Stimulated activated CD8-positive, alpha-beta memory T cell treated with anti-CD3 and anti-CD28 coated beads, Interleukin-15, amount 100 ng/mL, for 4 hours (primary cell): ENCODE data around the gene PLA2G4B.

Experiments
- DNase-seq, 2 donors: peaks; one replicate each; pipeline ENCODE4 v3.0.0-alpha.2; 2020; ENCODE audit warnings: low read depth in 2 of 2

PLA2G4B gene, protein sequence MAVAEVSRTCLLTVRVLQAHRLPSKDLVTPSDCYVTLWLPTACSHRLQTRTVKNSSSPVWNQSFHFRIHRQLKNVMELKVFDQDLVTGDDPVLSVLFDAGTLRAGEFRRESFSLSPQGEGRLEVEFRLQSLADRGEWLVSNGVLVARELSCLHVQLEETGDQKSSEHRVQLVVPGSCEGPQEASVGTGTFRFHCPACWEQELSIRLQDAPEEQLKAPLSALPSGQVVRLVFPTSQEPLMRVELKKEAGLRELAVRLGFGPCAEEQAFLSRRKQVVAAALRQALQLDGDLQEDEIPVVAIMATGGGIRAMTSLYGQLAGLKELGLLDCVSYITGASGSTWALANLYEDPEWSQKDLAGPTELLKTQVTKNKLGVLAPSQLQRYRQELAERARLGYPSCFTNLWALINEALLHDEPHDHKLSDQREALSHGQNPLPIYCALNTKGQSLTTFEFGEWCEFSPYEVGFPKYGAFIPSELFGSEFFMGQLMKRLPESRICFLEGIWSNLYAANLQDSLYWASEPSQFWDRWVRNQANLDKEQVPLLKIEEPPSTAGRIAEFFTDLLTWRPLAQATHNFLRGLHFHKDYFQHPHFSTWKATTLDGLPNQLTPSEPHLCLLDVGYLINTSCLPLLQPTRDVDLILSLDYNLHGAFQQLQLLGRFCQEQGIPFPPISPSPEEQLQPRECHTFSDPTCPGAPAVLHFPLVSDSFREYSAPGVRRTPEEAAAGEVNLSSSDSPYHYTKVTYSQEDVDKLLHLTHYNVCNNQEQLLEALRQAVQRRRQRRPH

DNA sequence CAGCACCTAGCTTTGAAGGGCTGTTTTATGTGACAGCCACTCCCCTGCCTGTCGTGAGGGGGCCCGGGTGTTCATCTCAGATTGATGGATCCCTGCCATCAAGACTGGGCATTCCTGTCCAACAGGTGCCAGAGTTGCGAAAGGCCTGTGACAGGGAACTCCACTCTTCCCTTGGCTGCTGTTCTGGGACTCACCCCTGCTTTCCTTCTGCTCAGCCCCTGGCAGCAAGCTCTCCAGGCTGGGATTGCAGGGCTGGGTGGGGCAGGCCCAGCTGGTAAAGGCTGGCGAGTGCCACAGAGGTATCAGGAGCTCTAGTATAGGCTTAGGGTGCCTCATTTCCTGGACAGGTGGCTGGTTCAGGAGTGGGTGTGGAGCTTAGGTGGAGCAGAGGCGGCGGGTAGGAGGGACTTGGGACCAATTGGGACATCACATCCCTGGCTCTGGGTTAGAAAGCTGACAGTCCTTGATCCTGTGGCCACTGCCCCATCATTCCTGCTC lies at the start of gene PLA2G4B:
Gene PLA2G4B, plus strand, starts transcription at position 448 of the 498 bp plus-strand sequence. CDS start 67 bp downstream, outside the sequence.
- no peak for DNase-seq

DNA sequence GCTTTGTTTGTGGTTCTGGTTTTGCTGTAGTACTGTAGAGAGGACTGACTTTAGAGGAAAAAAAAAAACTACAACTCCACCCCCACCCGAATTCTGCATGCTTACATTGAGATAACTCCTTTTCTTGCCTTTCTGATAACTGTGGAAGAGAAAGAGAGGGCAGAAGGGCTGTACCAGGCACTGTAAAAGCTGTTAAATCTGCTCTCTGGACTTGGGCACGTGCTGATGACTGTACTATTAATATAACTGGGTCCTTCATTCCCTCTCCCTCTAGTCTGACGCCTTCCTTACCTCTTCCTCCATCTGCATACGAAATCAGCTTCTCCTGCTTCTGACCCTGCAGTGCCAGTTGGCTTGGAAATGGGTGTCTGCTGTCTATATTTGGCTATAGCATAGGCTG lies 49.4 kb upstream of the PLA2G4B start:
- DNase-seq: no peak

DNA sequence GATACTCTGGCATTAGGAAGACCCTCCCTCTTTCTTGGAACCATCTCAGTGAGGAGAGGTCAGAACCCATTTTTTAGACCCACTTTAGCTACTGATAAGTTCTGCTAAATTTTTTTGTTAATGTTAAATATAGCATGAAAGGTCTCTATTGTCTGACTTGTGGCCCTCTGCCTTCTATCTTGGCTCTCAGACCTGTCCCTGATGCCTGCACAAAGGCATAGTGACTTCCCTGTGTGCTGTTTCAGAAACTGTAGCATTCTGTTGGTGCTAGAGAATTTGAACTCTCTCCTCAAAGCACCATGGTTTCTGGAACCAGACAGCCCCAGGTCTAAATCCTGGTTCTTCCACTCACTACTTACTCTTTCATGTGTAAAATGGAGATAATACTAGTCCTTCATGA lies 49.0 kb upstream of the PLA2G4B start:
- DNase-seq: no peak

DNA sequence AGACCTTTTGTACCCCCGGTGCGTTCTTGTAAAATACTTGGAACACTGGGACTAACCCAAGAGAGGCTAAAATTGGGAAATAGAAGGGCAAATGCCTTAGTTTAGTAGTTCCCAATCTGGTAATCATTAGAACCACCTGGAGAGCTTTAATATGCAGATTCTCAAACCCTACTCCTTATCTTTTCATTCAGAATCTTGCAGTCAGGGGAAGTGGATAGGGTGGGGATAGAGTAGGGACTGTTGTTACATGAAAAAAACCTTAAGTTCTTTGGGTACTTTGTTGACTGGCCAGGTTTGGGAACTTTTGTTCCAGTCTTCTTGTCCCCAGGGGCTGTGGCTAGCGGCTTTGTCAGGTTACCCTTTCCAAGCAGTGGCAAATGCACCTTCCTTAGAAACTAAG lies 48.5 kb upstream of the PLA2G4B start:
- DNase-seq: no peak

DNA sequence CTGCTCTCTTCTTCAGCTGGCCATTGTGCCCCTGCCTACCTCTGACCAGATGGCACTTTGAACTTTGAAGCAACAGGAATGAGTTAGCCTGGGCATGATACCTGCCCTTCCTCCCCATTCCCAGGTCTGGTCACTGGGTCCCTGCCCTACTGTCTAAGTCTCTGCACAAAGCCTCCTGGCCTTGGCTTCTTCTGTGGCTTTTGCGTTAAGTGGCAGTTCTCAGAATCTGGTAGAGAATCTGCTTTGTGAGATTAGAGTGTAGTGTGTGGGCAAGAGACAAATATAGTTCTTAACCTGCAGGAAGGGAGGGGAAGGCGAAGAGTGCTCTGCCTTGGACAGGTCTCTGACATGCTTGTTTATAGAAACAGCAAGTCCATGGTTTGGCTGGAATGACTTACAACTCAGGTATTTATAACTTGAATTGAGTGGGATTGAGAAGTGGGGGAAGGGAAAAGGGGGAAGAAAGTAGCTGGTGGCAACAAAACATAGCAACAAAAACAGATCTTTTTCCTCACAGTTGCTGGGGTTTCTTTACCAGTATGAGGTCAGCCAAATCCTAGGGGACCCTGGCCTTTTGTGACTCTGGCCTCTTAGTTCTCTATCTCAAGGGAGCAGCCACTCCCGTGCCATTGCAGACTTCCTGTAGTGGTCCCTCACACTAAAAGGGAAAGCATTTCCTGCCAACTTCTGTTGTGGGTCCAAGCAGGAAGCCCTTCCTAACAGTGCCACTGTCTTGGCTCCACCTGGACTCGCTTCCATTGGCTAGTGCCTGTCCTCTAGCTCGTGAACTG lies 47.7 kb upstream of the PLA2G4B start:
- DNase-seq: no peak

DNA sequence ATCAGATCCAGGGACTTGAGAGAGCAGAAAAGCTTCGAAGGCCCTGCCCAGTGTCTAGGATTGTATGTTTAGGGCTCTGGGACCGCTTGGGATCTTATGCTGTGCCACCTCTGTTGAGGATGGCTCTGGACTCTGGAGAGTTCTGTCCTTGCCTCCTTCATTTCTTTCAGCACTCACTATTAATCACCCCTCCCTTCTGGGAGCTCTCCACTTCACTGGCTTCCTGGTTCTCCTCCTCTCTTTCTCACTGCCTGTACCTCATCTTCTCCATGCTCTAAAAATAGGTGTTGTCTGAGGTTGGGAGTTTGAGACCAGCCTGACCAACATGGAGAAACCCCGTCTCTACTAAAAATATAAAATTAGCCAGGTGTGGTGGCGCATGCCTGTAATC lies 47.1 kb upstream of the PLA2G4B start:
- no peak for DNase-seq

DNA sequence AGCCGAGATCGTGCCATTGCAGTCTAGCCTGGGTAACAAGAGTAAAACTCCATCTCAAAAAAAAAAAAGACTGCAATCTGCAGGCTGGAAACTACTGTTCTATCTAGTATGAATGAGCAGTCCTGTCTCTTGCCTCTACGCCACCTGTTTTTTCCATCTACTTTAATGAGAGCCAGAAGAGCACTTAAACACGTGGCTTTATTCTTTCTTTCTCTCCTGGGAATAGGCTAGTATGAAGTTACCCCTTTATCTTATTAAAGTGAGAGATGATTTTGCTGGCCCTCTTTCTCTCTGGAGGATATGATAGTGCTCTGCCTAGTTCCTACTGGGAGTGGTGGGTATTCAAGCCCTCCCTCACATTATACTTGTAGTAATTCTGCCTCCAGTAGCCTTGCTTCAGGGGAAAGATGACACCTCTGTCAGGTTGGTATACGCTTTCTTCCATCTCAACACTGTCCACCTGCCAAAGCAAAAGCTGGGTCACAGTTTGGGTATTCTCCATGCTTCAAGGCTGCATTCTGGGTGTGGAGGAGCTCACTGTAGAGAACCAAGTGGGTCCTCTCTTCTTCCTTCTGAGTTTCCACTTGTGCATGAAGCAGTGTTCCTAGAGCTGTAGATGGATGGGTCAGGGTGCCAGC lies 46.5 kb upstream of the PLA2G4B start:
- DNase-seq: no peak

DNA sequence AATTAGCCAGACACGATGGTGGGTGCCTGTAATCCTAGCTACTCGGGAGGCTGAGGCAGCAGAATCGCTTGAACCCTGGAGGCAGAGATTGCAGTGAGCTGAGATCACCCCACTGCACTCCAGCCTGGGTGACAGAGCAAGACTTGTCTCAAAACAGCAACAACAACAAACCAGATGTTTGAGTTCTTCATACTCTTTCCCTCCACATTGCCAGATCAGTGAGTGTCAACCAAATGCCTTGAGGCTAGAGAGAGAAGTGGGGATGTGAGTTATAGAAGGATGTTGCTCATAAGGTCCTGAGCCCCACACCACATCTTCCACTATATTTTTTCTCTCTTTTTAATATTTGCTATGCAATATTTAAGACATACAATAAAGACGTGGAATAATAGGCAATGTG lies 44.6 kb upstream of the PLA2G4B start:
- no peak for DNase-seq

DNA sequence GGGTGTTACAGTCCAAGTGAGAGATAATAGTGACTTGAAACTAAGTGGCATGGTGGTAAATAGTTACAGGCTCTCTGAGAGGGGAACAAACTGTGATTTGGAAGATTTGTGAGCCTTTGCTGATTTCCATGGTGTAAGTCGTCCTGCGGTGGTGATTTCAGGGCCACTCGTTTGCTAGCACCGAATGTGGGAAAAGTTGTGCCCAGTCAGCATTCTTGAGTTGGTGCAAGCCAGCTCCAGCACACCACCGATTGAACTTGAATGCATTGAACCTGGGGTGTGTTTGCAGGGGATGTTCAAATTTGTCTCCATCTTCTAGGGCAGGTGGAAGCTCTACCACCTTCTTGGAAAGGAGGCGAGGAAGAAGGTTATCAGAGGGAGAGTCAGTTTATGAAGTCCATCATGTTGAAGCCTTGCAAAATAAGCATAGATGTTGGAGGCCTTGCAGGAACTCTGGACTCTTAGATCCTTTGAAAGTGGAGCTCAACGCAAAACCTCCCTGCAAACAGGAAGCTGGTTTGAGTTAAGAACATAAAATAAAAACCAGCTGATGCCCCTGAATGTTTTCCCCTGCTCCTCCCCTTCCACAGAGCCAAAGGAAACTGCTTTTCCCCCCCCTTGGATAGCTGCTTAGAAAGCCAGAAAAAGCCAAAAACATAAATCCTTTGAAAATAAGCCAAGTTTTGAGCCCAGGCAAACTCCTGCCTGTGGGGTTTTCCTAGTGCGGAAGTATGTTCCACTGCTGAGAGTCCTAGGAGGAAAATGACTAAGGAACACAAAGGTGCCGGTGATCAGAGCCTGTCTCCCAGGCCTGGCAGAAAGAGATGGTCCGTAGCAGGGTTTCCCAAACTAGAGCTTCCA lies 42.4 kb upstream of the PLA2G4B start:
- DNase-seq: no peak

DNA sequence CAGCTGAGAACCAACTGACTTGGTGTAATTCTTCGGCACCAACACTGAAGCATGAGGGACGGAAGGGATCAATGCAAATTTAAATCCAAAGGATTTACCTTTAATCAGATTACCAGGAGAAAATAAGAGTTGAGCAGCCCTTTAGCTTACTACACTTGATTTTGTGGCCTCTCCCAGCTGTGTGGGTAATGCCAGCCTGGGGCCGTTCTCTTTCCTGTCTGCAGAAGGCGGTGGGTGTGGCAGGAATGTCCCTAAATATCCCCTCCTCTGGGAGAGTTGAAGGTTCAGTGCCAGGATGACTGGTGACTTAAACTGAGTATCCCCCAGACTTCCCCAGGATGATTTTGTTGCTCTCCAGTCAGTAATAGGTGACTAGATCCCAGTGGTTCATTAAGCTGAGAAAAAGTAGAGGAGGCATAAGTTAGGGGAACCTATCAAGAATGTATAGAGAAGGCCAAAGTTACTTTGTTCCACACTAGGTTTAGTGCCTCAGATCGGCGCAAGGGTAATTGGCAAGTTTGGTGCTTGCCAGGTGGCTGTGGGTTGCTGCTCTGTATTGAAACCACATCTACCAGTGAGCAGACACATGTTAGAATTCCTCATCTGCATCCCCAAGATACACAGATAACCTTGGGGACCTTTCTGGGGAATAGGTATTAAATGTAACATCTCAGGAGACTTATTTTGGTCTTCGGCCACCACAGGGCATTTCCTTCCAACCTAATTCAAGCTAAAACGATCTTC lies 41.3 kb upstream of the PLA2G4B start:
- no peak for DNase-seq

DNA sequence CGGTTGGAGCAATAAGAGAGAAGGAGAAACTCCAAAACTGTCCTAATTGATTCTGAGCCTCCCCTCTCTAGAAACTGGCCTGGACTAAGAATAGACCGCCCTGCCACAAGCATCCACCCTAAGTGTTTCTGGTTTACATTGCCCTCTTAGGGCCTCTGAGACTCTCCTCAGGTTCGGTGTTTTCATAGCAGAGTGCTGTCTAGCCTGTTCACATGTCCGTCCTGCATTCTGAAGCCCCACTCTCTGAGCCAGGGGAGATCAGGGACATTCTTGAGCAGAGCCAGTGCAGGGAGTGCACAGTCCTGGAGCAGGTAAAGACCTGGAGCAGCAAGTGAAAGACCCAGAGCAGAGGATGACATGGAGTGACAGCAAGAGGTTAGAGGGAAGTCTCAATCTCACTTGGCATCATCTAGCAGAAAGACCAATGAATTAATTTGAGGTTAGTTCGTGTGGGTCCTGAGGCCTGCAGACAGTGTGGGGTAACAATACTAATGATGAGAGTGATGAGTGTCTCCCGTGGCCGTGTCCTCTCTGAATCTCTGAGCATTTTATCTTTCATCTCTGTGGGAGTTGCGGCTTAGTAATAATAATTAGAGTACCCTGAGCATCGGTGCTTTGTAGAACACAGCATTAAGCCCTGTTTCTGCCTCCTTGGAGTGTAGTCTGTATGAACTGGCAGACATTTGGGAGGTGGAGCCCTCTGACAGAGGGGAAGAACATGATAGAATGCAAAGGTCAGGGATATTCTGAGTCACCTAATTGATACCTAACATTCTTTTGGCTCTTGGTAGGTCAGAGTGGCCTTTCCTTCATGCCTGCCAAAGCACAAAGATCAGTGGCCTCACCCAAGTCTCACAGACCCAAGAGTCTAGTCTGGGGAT lies 39.8 kb upstream of the PLA2G4B start:
- DNase-seq: no peak

DNA sequence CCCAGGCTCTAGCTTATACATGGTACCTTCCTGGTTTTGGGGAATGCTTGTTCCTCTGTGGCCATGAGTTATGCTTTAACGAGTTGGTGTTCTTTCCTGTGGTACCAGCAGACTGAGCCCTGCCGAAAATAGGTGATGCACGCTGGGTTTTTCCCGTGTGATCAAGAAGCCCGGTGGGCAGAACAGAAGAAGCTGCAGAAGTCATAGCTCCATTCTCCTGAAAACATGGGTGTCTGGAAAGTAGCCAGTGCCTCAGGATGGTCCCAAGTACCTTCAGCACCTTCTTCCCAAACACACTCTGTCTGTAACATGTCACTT lies 39.2 kb upstream of the PLA2G4B start:
- no peak for DNase-seq

DNA sequence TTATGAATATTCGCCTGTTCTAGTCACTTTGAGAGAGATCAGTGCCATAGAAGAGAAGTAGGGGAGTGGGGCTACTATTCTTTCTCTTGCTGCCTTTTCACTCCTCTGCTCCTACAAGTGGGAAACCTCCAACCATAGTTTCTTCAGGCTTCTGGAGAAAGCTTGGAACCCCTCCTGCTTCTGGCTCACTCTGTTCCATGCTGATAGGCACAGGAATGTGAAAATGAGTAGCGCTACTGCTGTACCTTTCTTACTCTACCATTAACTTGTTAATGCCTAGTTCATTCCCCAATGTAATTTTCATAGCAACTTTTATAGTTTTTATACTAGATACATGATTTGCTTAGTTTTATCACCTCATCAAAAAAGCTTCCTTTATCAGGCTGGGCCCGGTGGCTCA lies 37.5 kb upstream of the PLA2G4B start:
- no peak for DNase-seq

DNA sequence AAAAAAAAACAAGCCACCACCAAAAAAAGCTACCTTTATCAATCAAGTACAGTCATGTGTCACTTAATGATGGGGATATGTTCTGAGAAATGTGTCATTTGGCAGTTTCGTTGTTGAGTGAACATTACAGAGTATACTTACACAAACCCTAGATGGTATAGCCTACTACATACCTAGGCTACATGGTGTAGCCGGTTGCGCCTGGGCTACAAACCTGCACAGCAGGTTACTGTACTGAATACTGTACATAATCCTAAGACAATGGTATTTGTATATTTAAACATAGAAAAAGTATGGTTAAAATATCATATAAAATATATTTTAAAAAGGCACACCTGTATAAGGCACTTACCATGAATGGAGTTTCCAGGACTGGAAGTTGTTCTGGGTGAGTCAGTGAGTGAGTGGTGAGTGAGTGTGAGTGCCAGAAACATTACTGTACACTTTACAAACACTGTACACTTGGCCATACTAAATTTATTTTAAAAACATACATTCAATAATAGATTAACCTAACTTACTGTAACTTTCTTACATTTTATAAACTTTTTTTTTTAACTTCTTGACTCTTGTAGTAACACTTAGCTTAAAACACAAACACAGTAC lies 36.7 kb upstream of the PLA2G4B start:
- DNase-seq: no peak

DNA sequence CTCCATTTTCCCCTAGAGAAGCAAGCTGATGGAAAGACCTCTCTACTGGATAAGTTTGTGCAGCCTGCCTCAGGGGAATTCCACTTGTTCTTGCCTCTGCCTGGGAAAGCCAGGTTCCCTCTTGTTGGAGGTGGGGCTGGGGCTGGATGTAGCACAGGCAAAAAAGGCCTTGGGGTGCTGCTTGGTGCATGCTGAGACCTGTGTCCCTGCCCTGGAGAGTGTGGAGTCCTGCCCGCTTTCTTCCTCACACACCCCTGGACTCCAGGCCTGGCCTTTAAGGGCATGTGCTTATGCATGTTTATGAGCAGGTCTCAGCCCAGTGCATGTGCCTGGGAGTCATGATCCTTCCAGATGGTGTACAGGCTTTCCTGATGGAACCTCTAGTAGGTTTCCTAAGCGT lies 34.3 kb upstream of the PLA2G4B start:
- no peak for DNase-seq

DNA sequence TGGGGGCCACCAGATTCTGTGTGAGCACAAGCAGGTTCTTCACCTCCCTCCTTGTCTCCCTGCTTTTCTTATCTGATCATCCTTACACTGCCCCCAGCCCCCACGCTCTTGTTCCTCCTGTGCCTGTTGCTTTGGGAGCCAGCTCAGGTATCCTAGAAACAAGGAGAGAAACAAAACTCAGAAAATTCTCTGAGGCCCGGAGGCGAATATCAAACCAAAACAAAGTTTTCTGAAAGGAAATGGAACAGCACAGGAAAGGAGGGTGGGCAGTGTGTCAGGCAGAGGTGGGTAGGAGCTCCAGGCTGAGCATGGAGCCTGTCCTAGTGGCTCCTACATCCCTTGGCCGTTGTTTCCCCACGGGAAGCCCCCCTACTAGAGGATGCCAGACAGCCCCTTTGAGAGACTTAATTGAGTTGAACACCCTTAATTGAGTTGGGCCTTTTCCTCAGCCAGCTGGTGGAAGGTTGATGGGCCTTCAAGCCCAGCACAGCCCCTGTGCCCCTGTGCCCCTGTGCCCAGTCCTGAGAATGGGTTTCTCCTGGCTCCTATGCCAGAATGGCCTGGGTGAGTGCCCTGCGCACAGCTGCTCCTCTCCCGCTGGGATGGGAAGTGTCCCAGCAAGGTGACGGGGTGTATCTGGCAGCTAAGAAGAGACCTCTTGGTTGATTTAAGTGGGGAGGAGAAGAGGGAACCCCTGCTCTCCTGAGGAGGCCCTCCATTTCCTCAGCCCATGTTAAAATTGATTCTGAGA lies 33.6 kb upstream of the PLA2G4B start:
- no peak for DNase-seq

DNA sequence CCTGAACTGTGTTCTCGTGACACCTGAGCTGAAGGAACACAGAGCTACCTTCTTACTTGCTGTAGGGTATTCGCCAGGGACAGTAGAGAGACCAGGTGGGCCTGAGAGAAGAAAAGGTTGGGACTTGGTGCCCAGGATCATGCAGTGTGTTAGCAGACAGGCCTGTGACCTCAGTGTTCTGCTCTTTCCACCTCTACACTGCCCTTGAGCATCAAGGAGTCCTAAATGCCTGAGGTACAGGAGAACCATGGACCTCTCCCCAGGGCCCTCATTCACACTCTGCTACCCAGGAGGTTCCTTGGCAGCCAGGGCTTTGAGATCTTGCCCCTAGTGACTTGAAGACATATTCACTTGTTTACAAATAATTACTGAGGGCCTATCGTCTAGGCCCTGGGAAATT lies 32.9 kb upstream of the PLA2G4B start:
- no peak for DNase-seq
